ENCODE measurements around the gene ZNF800. TPM values are rescaled to one million over a fixed set of nuclear protein-coding genes. Genes with fewer than 3 reads are reported as not detected.

ZNF800 gene
- total and polyA plus RNA-seq, 2 of the 8 experiments (the other 6 are each of a cell fraction or from before 2014, with no cell fraction given) = 1.0 to 6.5 TPM

DNA sequence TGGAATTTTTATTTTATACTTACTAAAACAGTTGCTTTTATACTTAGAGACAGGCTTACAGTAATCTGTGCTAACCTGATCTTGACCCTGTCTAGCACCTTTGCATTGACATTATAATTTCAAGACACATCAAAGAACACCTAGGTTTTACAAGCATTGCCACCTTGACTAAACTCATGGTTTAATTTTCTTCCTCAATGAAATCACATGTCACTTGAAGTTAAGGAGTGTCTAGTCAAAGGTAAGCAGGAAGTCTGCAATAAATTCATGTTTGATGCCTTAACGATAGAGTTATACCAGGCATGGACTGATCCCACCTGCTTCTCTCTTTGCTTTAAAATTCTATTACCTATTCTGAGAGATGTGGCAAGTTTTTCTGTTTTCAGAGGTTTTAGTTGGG is 62.4 kb downstream of the ZNF800 start (continued):
- TF ChIP-seq, protein P1, sequence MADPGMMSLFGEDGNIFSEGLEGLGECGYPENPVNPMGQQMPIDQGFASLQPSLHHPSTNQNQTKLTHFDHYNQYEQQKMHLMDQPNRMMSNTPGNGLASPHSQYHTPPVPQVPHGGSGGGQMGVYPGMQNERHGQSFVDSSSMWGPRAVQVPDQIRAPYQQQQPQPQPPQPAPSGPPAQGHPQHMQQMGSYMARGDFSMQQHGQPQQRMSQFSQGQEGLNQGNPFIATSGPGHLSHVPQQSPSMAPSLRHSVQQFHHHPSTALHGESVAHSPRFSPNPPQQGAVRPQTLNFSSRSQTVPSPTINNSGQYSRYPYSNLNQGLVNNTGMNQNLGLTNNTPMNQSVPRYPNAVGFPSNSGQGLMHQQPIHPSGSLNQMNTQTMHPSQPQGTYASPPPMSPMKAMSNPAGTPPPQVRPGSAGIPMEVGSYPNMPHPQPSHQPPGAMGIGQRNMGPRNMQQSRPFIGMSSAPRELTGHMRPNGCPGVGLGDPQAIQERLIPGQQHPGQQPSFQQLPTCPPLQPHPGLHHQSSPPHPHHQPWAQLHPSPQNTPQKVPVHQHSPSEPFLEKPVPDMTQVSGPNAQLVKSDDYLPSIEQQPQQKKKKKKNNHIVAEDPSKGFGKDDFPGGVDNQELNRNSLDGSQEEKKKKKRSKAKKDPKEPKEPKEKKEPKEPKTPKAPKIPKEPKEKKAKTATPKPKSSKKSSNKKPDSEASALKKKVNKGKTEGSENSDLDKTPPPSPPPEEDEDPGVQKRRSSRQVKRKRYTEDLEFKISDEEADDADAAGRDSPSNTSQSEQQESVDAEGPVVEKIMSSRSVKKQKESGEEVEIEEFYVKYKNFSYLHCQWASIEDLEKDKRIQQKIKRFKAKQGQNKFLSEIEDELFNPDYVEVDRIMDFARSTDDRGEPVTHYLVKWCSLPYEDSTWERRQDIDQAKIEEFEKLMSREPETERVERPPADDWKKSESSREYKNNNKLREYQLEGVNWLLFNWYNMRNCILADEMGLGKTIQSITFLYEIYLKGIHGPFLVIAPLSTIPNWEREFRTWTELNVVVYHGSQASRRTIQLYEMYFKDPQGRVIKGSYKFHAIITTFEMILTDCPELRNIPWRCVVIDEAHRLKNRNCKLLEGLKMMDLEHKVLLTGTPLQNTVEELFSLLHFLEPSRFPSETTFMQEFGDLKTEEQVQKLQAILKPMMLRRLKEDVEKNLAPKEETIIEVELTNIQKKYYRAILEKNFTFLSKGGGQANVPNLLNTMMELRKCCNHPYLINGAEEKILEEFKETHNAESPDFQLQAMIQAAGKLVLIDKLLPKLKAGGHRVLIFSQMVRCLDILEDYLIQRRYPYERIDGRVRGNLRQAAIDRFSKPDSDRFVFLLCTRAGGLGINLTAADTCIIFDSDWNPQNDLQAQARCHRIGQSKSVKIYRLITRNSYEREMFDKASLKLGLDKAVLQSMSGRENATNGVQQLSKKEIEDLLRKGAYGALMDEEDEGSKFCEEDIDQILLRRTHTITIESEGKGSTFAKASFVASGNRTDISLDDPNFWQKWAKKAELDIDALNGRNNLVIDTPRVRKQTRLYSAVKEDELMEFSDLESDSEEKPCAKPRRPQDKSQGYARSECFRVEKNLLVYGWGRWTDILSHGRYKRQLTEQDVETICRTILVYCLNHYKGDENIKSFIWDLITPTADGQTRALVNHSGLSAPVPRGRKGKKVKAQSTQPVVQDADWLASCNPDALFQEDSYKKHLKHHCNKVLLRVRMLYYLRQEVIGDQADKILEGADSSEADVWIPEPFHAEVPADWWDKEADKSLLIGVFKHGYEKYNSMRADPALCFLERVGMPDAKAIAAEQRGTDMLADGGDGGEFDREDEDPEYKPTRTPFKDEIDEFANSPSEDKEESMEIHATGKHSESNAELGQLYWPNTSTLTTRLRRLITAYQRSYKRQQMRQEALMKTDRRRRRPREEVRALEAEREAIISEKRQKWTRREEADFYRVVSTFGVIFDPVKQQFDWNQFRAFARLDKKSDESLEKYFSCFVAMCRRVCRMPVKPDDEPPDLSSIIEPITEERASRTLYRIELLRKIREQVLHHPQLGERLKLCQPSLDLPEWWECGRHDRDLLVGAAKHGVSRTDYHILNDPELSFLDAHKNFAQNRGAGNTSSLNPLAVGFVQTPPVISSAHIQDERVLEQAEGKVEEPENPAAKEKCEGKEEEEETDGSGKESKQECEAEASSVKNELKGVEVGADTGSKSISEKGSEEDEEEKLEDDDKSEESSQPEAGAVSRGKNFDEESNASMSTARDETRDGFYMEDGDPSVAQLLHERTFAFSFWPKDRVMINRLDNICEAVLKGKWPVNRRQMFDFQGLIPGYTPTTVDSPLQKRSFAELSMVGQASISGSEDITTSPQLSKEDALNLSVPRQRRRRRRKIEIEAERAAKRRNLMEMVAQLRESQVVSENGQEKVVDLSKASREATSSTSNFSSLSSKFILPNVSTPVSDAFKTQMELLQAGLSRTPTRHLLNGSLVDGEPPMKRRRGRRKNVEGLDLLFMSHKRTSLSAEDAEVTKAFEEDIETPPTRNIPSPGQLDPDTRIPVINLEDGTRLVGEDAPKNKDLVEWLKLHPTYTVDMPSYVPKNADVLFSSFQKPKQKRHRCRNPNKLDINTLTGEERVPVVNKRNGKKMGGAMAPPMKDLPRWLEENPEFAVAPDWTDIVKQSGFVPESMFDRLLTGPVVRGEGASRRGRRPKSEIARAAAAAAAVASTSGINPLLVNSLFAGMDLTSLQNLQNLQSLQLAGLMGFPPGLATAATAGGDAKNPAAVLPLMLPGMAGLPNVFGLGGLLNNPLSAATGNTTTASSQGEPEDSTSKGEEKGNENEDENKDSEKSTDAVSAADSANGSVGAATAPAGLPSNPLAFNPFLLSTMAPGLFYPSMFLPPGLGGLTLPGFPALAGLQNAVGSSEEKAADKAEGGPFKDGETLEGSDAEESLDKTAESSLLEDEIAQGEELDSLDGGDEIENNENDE (IDR thresholded peaks at IDR 0.05; ENCODE audit: insufficient replicate concordance, low read length) = no peak
- TF ChIP-seq TBP (IDR thresholded peaks at IDR 0.05; ENCODE audit: low read depth, low read length) = no peak
- TF ChIP-seq, protein P2, sequence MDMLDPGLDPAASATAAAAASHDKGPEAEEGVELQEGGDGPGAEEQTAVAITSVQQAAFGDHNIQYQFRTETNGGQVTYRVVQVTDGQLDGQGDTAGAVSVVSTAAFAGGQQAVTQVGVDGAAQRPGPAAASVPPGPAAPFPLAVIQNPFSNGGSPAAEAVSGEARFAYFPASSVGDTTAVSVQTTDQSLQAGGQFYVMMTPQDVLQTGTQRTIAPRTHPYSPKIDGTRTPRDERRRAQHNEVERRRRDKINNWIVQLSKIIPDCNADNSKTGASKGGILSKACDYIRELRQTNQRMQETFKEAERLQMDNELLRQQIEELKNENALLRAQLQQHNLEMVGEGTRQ (IDR thresholded peaks at IDR 0.05; ENCODE audit: low read length) = no peak
- no peak for TF ChIP-seq BRCA1 (IDR thresholded peaks at IDR 0.05; ENCODE audit: low read depth, low read length)
- no peak for TF ChIP-seq ATF2 (IDR thresholded peaks at IDR 0.05; ENCODE audit: low read length)
- TF ChIP-seq SP4 (IDR thresholded peaks at IDR 0.05; ENCODE audit: low read length) = no peak
